Activated CD4-positive, alpha-beta T cell treated with anti-CD3 and anti-CD28 coated beads for 48 hours (primary cell): ENCODE results near the gene FAM81B.
"Not testable (repeated sequence)": the region's sequence is repeated elsewhere in the genome, so short reads cannot be mapped to it uniquely, and the experiment has no call there.

Source experiments
- DNase-seq: peaks from one replicate; pipeline ENCODE4 v3.0.0-alpha.2; 2020

Gene FAM81B, protein sequence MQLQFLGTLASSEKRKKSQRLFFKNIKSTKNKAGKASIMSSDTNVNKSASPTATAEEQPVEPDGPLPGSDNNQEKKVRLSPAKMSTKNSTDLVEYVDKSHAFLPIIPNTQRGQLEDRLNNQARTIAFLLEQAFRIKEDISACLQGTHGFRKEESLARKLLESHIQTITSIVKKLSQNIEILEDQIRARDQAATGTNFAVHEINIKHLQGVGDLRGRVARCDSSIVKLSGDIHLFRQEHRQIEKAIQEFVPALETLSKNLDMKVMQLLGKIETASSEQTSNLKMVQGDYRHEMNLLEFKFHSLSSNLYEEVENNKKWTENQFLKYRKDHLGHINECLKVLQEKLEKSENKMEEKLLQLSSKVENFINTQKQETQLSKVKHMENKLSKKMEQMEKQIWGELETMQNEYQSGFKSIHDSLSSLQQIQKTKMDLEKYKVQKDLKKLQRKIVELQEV

GRCh38 chr5:95390812-95391492 is at the start of gene FAM81B:
TSS of gene FAM81B (plus strand) at chr5:95391366. CDS start at chr5:95391390, 24 bp downstream.
- no peak for DNase-seq

DNA sequence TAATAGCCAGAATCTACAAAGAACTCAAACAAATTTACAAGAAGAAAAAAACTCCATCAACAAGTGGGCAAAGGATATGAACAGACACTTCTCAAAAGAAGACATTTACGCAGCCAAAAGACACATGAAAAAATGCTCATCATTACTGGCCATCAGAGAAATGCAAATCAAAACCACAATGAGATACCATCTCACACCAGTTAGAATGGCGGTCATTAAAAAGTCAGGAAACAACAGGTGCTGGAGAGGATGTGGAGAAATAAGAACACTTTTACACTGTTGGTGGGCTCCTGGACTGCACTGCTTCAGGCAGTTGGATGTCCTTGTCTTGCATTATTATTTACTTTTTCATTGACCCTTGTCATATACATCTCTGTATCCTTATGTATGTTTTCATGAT is 49.7 kb upstream of the FAM81B start:
- not testable (repeated sequence) for DNase-seq

- DNase-seq = no peak
Observed at GRCh38 chr5:95347506-95348120, 43.6 kb upstream of the FAM81B start.

- DNase-seq = no peak
Observed at GRCh38 chr5:95350631-95351030, 40.5 kb upstream of the FAM81B start.

DNA sequence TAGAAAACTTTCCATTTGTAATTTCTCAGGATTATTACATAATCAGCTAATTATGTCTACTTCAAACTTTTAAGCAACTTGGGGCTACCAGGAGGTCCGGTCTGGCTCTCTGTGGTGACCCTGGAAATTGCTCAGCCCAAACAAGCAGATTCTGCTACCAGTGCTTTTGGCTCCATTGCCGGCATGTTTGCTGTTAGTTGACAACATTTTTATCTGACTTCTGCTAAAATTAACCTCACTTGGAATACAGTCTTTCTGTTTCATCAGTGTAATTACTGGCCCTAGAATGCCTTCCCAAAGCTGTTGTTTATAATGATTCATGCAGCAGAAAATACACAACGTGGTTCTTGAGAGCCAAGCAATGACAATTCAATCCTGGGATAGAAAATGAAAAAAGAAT is 38.5 kb upstream of the FAM81B start:
- DNase-seq = no peak

GRCh38 chr5:95358320-95358719 is 32.8 kb upstream of the FAM81B start:
- no peak for DNase-seq

- DNase-seq = no peak
Observed at GRCh38 chr5:95358848-95359247, 32.3 kb upstream of the FAM81B start.

DNA sequence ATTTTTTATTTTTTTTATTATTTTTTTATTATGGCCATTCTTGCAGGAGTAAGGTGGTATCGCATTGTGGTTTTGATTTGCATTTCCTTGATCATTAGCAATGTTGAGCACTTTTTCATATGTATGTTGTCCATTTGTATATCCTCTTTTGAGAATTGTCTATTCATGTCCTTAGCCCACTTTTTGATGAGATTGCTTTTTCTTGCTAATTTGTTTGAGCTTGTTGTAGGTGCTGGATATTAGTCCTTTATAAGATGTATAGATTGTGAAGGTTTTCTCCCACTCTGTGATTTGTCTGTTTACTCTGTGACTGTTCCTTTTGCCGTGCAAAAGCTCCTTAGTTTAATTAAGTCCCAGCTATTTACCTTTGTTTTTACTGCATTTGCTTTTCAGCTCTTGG is 30.5 kb upstream of the FAM81B start:
- DNase-seq = not testable (repeated sequence)

- DNase-seq = no peak
Observed at GRCh38 chr5:95365302-95366095, 25.7 kb upstream of the FAM81B start.

DNA sequence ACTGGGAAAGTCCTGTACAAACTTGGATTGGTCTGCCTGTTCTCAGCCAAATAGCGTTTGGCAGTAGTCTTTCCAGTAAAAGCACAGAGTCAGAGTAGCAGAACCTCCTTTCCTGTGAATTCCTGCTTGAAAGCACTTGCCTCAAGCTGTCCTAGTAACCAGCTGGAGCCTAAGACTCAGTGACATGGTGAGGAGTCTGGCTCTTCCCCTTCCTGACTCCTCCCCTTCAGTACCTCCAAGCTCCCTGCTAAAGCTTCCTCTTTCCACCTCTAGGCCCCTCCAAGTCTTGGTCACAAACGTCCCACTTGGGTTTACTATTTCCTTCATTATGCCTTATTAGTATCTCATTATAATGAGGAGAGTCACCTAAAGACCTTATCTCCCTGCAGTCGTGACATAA is 21.4 kb upstream of the FAM81B start:
- no peak for DNase-seq

DNA sequence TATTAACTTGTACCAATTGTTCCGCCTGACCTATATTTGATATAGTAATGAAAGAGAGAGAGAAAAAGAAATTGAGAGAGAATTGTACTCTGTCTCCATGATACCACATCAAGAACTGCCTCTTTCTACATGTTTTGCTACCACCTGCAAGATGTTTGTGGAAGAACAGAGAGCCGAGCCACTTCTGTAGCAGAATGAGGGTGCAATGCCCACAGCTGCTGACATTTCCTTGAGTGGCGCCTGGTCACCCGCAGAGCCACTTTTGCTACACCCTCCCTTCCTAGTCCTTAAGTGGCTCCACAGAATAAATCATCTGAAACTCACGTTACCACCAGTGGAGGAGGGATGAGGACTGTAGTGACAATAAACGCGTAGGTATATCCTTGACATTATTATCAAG is 17.1 kb upstream of the FAM81B start:
- DNase-seq = no peak

DNA sequence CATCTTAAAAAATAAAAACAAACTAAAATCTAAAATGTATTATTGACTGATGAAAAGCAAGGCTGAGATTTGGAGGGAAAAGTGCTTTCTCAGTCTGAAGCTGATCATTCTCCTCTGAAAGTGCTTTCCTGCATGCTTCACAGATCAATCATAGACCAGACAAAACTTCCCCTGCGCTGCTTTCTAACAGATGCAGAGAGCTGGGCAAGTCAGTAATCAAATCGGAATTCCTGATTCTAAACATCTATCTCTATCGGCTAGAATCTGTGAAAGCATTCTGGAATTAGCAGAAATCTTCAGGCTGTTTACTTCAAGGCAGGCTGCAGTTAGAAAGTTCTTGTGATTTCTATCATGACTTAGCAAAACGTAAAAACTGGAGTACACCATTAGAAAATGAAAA is 15.6 kb upstream of the FAM81B start:
- DNase-seq = no peak

DNA sequence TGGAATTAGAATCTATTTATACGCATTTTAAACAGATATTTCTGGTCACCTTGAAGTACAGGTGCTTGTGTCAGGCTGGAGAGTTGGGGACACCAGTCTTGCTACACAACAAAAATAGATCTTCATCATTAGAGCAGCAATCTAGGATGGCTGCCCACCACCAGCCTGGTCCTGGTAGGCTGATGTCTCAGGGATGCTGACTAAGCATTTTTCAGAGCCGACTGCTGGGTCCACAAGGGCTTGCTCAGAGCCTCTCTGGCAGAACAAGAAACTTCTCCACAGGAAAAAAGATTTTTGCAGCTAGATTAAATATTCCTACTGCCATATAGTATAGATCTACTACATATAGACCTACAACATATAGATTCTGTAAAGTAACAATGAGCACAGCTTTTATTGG is 12.0 kb upstream of the FAM81B start:
- no peak for DNase-seq

DNA sequence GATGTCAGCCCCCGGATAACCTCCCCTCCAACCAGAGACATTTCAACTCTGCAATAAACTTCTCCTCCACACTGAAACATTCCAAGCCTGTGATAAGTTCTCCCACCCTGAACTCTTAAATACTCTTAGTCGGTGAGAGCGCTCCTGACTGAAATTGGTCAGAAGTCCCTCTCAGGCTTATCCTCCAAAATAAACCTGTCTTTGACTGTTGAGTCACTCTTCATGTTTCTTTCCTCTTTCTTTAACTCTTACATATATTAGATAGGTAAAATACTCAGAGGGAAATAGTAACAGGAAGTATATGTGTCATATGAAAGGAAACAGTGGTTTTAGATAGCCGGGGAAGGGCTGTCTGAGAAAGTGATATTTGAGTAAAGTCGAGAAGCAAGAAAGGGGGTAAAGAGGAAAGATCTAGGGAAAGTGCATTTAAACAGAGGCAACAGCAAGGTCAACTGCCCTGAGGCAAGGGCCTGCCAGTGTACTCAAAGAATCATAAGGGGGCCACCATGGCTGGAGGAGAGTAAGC is 11.0 kb upstream of the FAM81B start:
- DNase-seq = no peak

- no peak for DNase-seq
Observed at GRCh38 chr5:95382801-95383200, 8.4 kb upstream of the FAM81B start.

GRCh38 chr5:95384485-95385213 is 6.5 kb upstream of the FAM81B start:
- no peak for DNase-seq

DNA sequence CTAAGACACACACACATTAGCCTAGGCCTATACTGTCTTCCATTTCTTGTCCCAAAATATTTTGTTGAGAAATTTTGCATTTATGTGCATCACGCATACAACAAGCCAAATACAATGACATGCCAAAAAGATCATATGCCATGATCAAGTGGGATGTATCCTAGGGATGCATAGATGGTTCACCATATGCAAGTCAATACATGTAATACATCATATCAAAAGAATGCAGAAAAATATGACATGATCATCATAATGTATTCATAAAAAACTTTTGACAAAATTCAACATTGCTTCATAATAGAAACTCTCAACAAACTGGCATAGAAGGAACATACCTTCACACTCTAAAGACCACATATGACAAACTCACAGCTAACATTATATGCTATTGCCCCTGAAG is 5.8 kb upstream of the FAM81B start:
- no peak for DNase-seq

GRCh38 chr5:95391965-95392364 is 799 bp downstream of the FAM81B start:
- not testable (repeated sequence) for DNase-seq

- DNase-seq = no peak
Observed at GRCh38 chr5:95392593-95393182, 1.5 kb downstream of the FAM81B start.

DNA sequence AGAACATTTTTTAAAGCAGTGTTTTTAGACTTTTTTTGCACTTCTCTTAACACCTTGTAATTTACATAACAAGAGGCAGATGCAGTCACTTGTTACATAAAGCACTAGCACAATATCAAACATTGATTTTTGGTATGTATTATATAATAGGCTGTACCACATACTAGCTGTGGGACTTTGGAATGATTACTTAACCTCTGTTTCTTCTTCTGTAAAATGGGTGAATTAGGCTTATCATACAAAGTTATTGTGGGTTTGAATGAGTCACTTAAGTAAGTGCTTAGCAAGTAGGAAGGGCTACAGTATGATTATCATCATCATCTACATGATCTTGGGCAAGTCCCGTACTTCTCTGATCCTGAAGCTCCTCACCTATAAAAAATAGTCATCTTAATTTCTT is 2.1 kb downstream of the FAM81B start:
- DNase-seq = no peak

- DNase-seq = no peak
Observed at GRCh38 chr5:95398989-95399388, 7.8 kb downstream of the FAM81B start.

- no peak for DNase-seq
Observed at GRCh38 chr5:95401626-95402025, 10.5 kb downstream of the FAM81B start.
